NT2/D1 (cell line): ENCODE measurements around the gene MAP3K2.

Source experiments
- DNase-seq: peaks from one replicate; pipeline ENCODE4 v3.0.0-alpha.2; 2011; ENCODE audit warnings: low read depth, low spot score
- H3K27me3 ChIP-seq: 2 replicates; pipeline ENCODE4 v1.6.0; 2011; ENCODE audit warnings: mild to moderate bottlenecking; ENCODE audit not compliant: insufficient read length, insufficient read depth
- H3K36me3 ChIP-seq: 2 replicates; pipeline ENCODE4 v1.6.1; 2011; ENCODE audit warnings: mild to moderate bottlenecking, low read length, mixed read lengths; ENCODE audit not compliant: insufficient read depth, insufficient read length
- H3K4me1 ChIP-seq: 2 replicates; pipeline ENCODE4 v1.5.1; 2011; ENCODE audit not compliant: insufficient read depth, insufficient read length
- H3K4me3 ChIP-seq: 2 replicates; pipeline ENCODE4 v1.5.1; 2011; ENCODE audit warnings: low read depth; ENCODE audit not compliant: insufficient read length
- H3K9ac ChIP-seq: 2 replicates; pipeline ENCODE4 v1.6.0; 2011; ENCODE audit warnings: low read depth; ENCODE audit not compliant: insufficient read length
- H3K9me3 ChIP-seq: 2 replicates; pipeline ENCODE4 v1.5.1; 2011; ENCODE audit warnings: mild to moderate bottlenecking, low read length; ENCODE audit not compliant: insufficient read depth
- SUZ12 ChIP-seq: IDR thresholded peaks from 2 replicates; pipeline ENCODE4 v1.6.1; 2011; ENCODE audit not compliant: insufficient read length, insufficient read depth; ENCODE audit errors: extremely low read depth
- YY1 ChIP-seq: IDR thresholded peaks from 2 replicates; pipeline ENCODE4 v1.6.1; 2011; ENCODE audit not compliant: insufficient read length, insufficient read depth
- ZNF274 ChIP-seq: IDR thresholded peaks from 2 replicates; pipeline ENCODE4 v1.6.1; 2011; ENCODE audit warnings: mild to moderate bottlenecking, low read depth, low read length

The MAP3K2 gene

DNA sequence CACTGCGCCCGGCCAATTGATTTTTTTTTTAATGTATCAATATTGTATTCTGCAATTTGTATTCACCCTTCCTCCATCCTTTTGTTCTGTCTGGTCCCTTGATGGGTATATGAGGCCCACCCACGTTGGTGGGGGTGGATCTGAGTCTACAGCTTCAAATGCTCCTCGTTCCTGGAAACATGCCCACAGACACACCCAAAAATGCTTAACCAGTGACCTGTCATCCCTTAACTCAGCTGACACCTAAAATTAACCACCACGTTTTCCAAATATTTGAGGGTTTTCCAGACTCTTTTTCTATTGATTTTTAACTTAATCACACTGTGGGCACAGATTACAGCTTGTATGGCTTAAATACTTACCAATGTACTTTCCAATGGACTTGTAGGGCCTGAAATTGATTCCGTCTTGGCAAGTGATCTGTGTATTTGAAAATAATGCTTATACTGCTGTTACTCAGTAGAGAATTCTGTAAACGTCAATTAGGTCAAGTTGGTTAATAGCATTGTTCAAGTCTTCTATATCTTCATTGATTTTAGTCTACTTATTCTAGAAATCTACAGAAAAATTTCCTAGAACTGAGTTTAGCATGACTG, 133.3 kb downstream of the MAP3K2 start:
- DNase-seq: no peak
- Histone ChIP-seq H3K4me3 (no peak overlapping the region), H3K4me1 (no peaks in the 10 kb centered on the region), H3K9ac (no peak overlapping the region), H3K27me3 (no peaks in the 10 kb centered on the region), H3K9me3 (no peaks in the 10 kb centered on the region), H3K36me3 (peaks cover 37% of the 10 kb centered on the region)
- no peak for TF ChIP-seq YY1
- no peak for TF ChIP-seq ZNF274
- no peak for TF ChIP-seq SUZ12
